Neural cell (in vitro differentiated cells): Measurements from ENCODE around the gene TCF4. TPM values are rescaled to one million over a fixed set of nuclear protein-coding genes. Genes with fewer than 3 reads are reported as not detected.

ENCODE experiments used
- H2AFZ ChIP-seq: fragments of 200-600, 300-800 bp; sonication (generic), shearing (Covaris generic); 2 replicates; pipeline ENCODE4 v1.6.0; 2014; ENCODE audit warnings: low read depth, mild to moderate bottlenecking, antibody characterized with exemption, low read length, moderate library complexity
- H3F3A ChIP-seq: fragments of 200-600 bp; shearing (Covaris generic); 2 replicates; pipeline ENCODE4 v1.6.1; 2016; ENCODE audit warnings: mild to moderate bottlenecking, moderate library complexity, mixed read lengths, antibody characterized with exemption, low read length; ENCODE audit not compliant: insufficient read depth, poor library complexity, severe bottlenecking
- H3K27ac ChIP-seq: fragments of 200-600, 300-800 bp; sonication (generic), shearing (Covaris generic); 2 replicates; pipeline ENCODE4 v1.5.1; 2014; ENCODE audit warnings: mild to moderate bottlenecking, low read length, moderate library complexity
- H3K27me3 ChIP-seq: fragments of 300-800, 200-600 bp; sonication (generic), shearing (Covaris generic); 2 replicates; pipeline ENCODE4 v1.6.0; 2014; ENCODE audit warnings: mild to moderate bottlenecking, low read depth, low read length, moderate library complexity; ENCODE audit not compliant: insufficient read depth
- H3K36me3 ChIP-seq: fragments of 300-800, 200-600 bp; sonication (generic), shearing (Covaris generic); 2 replicates; pipeline ENCODE4 v1.5.1; 2014; ENCODE audit warnings: mild to moderate bottlenecking, antibody characterized with exemption, low read length, moderate library complexity; ENCODE audit not compliant: insufficient read depth
- H3K4me2 ChIP-seq: fragments of 300-800, 200-600 bp; sonication (generic), shearing (Covaris generic); 2 replicates; pipeline ENCODE4 v1.6.0; 2014; ENCODE audit warnings: mild to moderate bottlenecking, low read length
- H3K4me3 ChIP-seq: fragments of 300-800, 200-600 bp; sonication (generic), shearing (Covaris generic); 2 replicates; pipeline ENCODE4 v1.5.1; 2014; ENCODE audit warnings: mild to moderate bottlenecking, low read length, moderate library complexity
- H3K79me2 ChIP-seq: fragments of 200-600 bp; shearing (Covaris generic); replicated peaks from 2 replicates; pipeline ENCODE4 v1.6.0; 2014; ENCODE audit warnings: mild to moderate bottlenecking, low read length, moderate library complexity; ENCODE audit not compliant: insufficient read depth
- H3K9ac ChIP-seq: fragments of 300-800, 200-600 bp; sonication (generic), shearing (Covaris generic); 2 replicates; pipeline ENCODE4 v1.6.1; 2016; ENCODE audit warnings: mild to moderate bottlenecking, low read length, mixed read lengths
- H3K9me2 ChIP-seq: fragments of 200-600 bp; shearing (Covaris generic); 2 replicates; pipeline ENCODE4 v1.6.1; 2016; ENCODE audit warnings: mild to moderate bottlenecking, low read length, mixed read lengths; ENCODE audit not compliant: insufficient read depth
- H3K9me3 ChIP-seq: fragments of 200-600, 300-800 bp; sonication (generic), shearing (Covaris generic); 2 replicates; pipeline ENCODE4 v1.6.1; 2016; ENCODE audit warnings: mild to moderate bottlenecking, mixed run types, low read length, moderate library complexity, mixed read lengths
- H4K20me1 ChIP-seq: fragments of 200-600 bp; shearing (Covaris generic); 2 replicates; pipeline ENCODE4 v1.6.1; 2016; ENCODE audit warnings: mild to moderate bottlenecking, mixed run types; ENCODE audit not compliant: insufficient read depth
- EP300 ChIP-seq: fragments of 450-650 bp; conservative IDR thresholded peaks from 2 replicates; pipeline ENCODE4 v1.6.1; 2014; ENCODE audit warnings: antibody characterized with exemption, mild to moderate bottlenecking, moderate library complexity; ENCODE audit not compliant: poor library complexity, severe bottlenecking
- EZH2 ChIP-seq: fragments of 200-600, 300-800 bp; shearing (Covaris generic), sonication (generic); IDR thresholded peaks from 2 replicates; pipeline ENCODE4 v1.6.1; 2014; ENCODE audit warnings: antibody characterized with exemption, low read length, borderline replicate concordance, mild to moderate bottlenecking; ENCODE audit not compliant: insufficient read depth, poor library complexity, severe bottlenecking
- MXI1 ChIP-seq: fragments of 450-650 bp; conservative IDR thresholded peaks from 2 replicates; pipeline ENCODE4 v1.6.1; 2014; ENCODE audit warnings: antibody characterized with exemption, mild to moderate bottlenecking; ENCODE audit not compliant: poor library complexity, severe bottlenecking
- POLR2AphosphoS5 ChIP-seq: IDR thresholded peaks from 2 replicates; pipeline ENCODE4 v1.6.1; 2012
- RAD21 ChIP-seq: fragments of 450-650 bp; conservative IDR thresholded peaks from 2 replicates; pipeline ENCODE4 v1.6.1; 2014; ENCODE audit warnings: antibody characterized with exemption, mild to moderate bottlenecking, moderate library complexity
- SMC3 ChIP-seq: fragments of 450-650 bp; conservative IDR thresholded peaks from 2 replicates; pipeline ENCODE4 v1.6.1; 2014; ENCODE audit warnings: antibody characterized with exemption, mild to moderate bottlenecking, moderate library complexity; ENCODE audit not compliant: poor library complexity
- TAF1 ChIP-seq: IDR thresholded peaks from 2 replicates; pipeline ENCODE4 v1.6.1; 2012; ENCODE audit warnings: low read depth
- polyA plus RNA-seq: library from polyadenylated mRNA; depleted of rRNA; stranded (reverse); fragments of >200 nt; gene quantifications from 2 replicates; pipeline ENCODE4 v1.2.3, GENCODE V29; 2014
- TF ChIP-seq, protein P1 (sequence below): IDR thresholded peaks from 2 replicates; pipeline ENCODE4 v1.6.1; 2012; ENCODE audit warnings: borderline replicate concordance
- TF ChIP-seq, protein P2 (sequence below): fragments of 450-650 bp; IDR thresholded peaks from 2 replicates; pipeline ENCODE4 v1.5.1; 2014; ENCODE audit warnings: antibody characterized with exemption, mild to moderate bottlenecking, moderate library complexity; ENCODE audit not compliant: poor library complexity, severe bottlenecking

Gene TCF4
- polyA plus RNA-seq, 1 donor from 2014 or later, result 7.0 TPM

DNA sequence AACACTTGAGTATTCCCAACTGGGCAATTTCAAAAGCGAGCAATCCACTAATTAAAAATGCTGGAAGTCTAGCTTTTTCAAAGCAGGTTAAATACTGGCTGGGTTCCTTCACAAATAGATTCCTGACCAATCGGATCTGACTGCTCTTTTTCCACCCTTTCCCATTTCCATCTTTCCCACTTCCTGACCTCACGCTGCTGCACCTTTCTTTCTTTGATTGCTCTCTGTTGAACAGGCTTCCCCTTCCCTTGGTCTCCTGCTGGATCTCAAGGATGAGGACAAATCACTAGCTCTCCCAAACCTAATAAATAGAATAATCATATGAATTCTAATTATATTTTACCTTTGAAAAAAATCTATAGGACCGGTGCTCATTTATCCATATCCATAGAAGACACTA lies 121.2 kb downstream of the TCF4 start:
- H3K4me2 ChIP-seq, result no peak overlapping the region
- no peak overlapping the region for H3K4me3 ChIP-seq
- no peak overlapping the region for H3K9ac ChIP-seq
- H3K9me2 ChIP-seq, result no peaks in the 10 kb centered on the region
- H3K27ac ChIP-seq, result no peak overlapping the region
- no peak overlapping the region for H2AFZ ChIP-seq
- no peaks in the 10 kb centered on the region for H4K20me1 ChIP-seq
- no peaks in the 10 kb centered on the region for H3F3A ChIP-seq
- H3K36me3 ChIP-seq, result no peaks in the 10 kb centered on the region
- H3K79me2 ChIP-seq, result peaks cover 2% of the 10 kb centered on the region
- no peaks in the 10 kb centered on the region for H3K9me3 ChIP-seq
- TF ChIP-seq SMC3, result no peak
- no peaks in the 10 kb centered on the region for H3K27me3 ChIP-seq

DNA sequence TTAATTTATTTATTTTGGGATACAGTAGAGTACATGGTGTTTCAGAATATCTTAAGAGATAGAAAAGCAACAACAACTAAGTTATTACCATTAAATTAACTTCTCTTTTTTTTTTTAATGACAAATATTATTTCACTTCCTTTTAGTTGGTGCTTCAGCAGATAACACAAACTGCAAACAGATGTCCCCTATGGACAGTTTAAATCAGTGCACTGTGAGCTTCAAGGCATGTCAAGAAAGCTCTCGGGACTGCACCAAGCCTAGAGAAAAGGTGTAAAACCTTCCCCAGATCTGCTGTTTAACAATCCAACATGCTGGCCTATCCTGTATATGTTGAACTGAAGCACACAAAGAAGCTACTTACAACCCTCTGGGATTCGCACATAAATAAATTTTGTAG lies 122.7 kb downstream of the TCF4 start:
- no peak overlapping the region for H3K27ac ChIP-seq
- H3K4me3 ChIP-seq, result no peak overlapping the region
- H3K36me3 ChIP-seq, result no peaks in the 10 kb centered on the region
- H3K27me3 ChIP-seq, result no peaks in the 10 kb centered on the region
- H3K79me2 ChIP-seq, result no peaks in the 10 kb centered on the region
- no peaks in the 10 kb centered on the region for H3K9me2 ChIP-seq
- H3K4me2 ChIP-seq, result no peak overlapping the region
- no peaks in the 10 kb centered on the region for H3K9me3 ChIP-seq
- TF ChIP-seq MXI1 (no peak), EP300 (no peak), TAF1 (no peak)
- no peaks in the 10 kb centered on the region for H4K20me1 ChIP-seq
- no peak overlapping the region for H2AFZ ChIP-seq
- H3K9ac ChIP-seq, result no peak overlapping the region
- H3F3A ChIP-seq, result no peaks in the 10 kb centered on the region

DNA sequence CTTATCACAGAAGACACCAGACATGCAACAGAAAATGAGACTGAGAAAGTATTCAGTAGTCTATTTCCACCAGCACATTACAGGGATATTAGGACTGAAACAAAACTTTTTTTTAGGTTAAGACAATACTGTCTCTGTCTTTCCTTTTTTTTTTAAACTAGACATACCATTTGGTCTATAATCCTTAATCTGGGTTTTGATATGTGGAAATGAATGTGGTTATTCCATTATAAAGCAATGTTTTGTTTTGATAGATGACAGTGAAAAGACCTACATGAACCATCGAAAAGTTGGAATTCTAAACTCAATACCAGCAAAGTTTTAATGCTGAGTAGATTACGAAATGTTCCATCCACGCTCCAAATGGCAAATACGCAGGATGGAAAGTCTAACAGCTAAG lies 123.4 kb downstream of the TCF4 start:
- H3K9me2 ChIP-seq, result no peaks in the 10 kb centered on the region
- H3K27me3 ChIP-seq, result no peaks in the 10 kb centered on the region
- H3K9me3 ChIP-seq, result no peaks in the 10 kb centered on the region
- H3K27ac ChIP-seq, result no peak overlapping the region
- H3K36me3 ChIP-seq, result no peaks in the 10 kb centered on the region
- no peak overlapping the region for H2AFZ ChIP-seq
- no peak overlapping the region for H3K9ac ChIP-seq
- no peak for TF ChIP-seq EP300
- TF ChIP-seq, protein P1, sequence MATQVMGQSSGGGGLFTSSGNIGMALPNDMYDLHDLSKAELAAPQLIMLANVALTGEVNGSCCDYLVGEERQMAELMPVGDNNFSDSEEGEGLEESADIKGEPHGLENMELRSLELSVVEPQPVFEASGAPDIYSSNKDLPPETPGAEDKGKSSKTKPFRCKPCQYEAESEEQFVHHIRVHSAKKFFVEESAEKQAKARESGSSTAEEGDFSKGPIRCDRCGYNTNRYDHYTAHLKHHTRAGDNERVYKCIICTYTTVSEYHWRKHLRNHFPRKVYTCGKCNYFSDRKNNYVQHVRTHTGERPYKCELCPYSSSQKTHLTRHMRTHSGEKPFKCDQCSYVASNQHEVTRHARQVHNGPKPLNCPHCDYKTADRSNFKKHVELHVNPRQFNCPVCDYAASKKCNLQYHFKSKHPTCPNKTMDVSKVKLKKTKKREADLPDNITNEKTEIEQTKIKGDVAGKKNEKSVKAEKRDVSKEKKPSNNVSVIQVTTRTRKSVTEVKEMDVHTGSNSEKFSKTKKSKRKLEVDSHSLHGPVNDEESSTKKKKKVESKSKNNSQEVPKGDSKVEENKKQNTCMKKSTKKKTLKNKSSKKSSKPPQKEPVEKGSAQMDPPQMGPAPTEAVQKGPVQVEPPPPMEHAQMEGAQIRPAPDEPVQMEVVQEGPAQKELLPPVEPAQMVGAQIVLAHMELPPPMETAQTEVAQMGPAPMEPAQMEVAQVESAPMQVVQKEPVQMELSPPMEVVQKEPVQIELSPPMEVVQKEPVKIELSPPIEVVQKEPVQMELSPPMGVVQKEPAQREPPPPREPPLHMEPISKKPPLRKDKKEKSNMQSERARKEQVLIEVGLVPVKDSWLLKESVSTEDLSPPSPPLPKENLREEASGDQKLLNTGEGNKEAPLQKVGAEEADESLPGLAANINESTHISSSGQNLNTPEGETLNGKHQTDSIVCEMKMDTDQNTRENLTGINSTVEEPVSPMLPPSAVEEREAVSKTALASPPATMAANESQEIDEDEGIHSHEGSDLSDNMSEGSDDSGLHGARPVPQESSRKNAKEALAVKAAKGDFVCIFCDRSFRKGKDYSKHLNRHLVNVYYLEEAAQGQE, result no peak
- TF ChIP-seq POLR2AphosphoS5, result no peak
- TF ChIP-seq, protein P2, sequence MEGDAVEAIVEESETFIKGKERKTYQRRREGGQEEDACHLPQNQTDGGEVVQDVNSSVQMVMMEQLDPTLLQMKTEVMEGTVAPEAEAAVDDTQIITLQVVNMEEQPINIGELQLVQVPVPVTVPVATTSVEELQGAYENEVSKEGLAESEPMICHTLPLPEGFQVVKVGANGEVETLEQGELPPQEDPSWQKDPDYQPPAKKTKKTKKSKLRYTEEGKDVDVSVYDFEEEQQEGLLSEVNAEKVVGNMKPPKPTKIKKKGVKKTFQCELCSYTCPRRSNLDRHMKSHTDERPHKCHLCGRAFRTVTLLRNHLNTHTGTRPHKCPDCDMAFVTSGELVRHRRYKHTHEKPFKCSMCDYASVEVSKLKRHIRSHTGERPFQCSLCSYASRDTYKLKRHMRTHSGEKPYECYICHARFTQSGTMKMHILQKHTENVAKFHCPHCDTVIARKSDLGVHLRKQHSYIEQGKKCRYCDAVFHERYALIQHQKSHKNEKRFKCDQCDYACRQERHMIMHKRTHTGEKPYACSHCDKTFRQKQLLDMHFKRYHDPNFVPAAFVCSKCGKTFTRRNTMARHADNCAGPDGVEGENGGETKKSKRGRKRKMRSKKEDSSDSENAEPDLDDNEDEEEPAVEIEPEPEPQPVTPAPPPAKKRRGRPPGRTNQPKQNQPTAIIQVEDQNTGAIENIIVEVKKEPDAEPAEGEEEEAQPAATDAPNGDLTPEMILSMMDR, result no peak
- no peak for TF ChIP-seq RAD21
- TF ChIP-seq EZH2, result no peak
- no peak for TF ChIP-seq TAF1
- TF ChIP-seq MXI1, result no peak
- no peaks in the 10 kb centered on the region for H4K20me1 ChIP-seq
- H3K4me3 ChIP-seq, result no peak overlapping the region
- no peaks in the 10 kb centered on the region for H3F3A ChIP-seq
- H3K79me2 ChIP-seq, result no peaks in the 10 kb centered on the region
- no peak overlapping the region for H3K4me2 ChIP-seq
